CD8-positive, alpha-beta memory T cell (primary cell): ENCODE measurements around the gene LIN52. TPM values are rescaled to one million over a fixed set of nuclear protein-coding genes. Genes with fewer than 3 reads are reported as not detected.

Experiments
- CTCF ChIA-PET: fragments of 350-600 bp; sonication (Branson Sonifier 250); formaldehyde crosslinking; loops from one replicate; lab custom pipeline; 2021; ENCODE audit warnings: antibody characterized with exemption; lab: Charles Lee
- POLR2A ChIA-PET: fragments of 350-600 bp; sonication (Branson Sonifier 250); formaldehyde crosslinking; loops from one replicate; lab custom pipeline; 2021; ENCODE audit warnings: antibody characterized with exemption; lab: Charles Lee
- DNase-seq, 5 donors: peaks; one replicate each; pipeline versions ENCODE4 v3.0.0 to v3.0.0-alpha.2; 2020 to 2022; ENCODE audit warnings: mixed read lengths in 1 of 5
- H3K27ac ChIP-seq: one replicate; pipeline ENCODE4 v1.7.0; 2013; ENCODE audit warnings: low read depth, mild to moderate bottlenecking, low read length, moderate library complexity
- H3K27me3 ChIP-seq: 2 replicates; pipeline ENCODE4 v1.7.0; 2013; ENCODE audit warnings: low read length, mild to moderate bottlenecking; ENCODE audit not compliant: insufficient read depth, poor library complexity, severe bottlenecking
- H3K36me3 ChIP-seq: 2 replicates; pipeline ENCODE4 v1.7.0; 2013; ENCODE audit warnings: mild to moderate bottlenecking, low read length, moderate library complexity; ENCODE audit not compliant: insufficient read depth
- H3K4me1 ChIP-seq: 2 replicates; pipeline ENCODE4 v1.7.0; 2013; ENCODE audit warnings: mild to moderate bottlenecking, low read length, moderate library complexity; ENCODE audit not compliant: insufficient read depth
- H3K4me3 ChIP-seq: 2 replicates; pipeline ENCODE4 v1.7.0; 2013; ENCODE audit warnings: mild to moderate bottlenecking, low read length
- H3K9me3 ChIP-seq: 2 replicates; pipeline ENCODE4 v1.7.0; 2013; ENCODE audit warnings: mild to moderate bottlenecking, low read length
- H3K27ac Mint-ChIP-seq, 8 donors: one replicate each; pipeline ENCODE4 v1.8.0; 2020 to 2021; ENCODE audit warnings: mixed read lengths in 8 of 8, mild to moderate bottlenecking in 6 of 8, inconsistent platforms in 3 of 8, moderate library complexity in 3 of 8
- H3K27me3 Mint-ChIP-seq, 2 donors: one replicate each; pipeline ENCODE4 v1.8.0; 2020 to 2021; ENCODE audit warnings: mixed read lengths in 2 of 2, mild to moderate bottlenecking in 1 of 2, moderate library complexity in 1 of 2
- H3K36me3 Mint-ChIP-seq, 3 donors: one replicate each; pipeline ENCODE4 v1.8.0; 2020 to 2021; ENCODE audit warnings: mixed read lengths in 3 of 3, inconsistent platforms in 1 of 3, mild to moderate bottlenecking in 1 of 3
- H3K4me1 Mint-ChIP-seq, 3 donors: one replicate each; pipeline ENCODE4 v1.8.0; 2020 to 2021; ENCODE audit warnings: mixed read lengths in 3 of 3, inconsistent platforms in 1 of 3, mild to moderate bottlenecking in 1 of 3
- H3K4me3 Mint-ChIP-seq, 7 donors: one replicate each; pipeline ENCODE4 v1.8.0; 2020 to 2021; ENCODE audit warnings: mixed read lengths in 7 of 7, mild to moderate bottlenecking in 6 of 7, moderate library complexity in 4 of 7, inconsistent platforms in 2 of 7
- H3K9me3 Mint-ChIP-seq, 5 donors: one replicate each; pipeline ENCODE4 v1.8.0; 2020 to 2022; ENCODE audit warnings: mixed read lengths in 5 of 5, mild to moderate bottlenecking in 3 of 5, moderate library complexity in 2 of 5, inconsistent platforms in 1 of 5
- polyA plus RNA-seq: library from polyadenylated mRNA; unstranded; fragments of 300-500 nt; fragmentation: Illumina TruSeq; gene quantifications from one replicate; pipeline ENCODE4 v1.2.3, GENCODE V29; 2021
- total RNA-seq, 2 experiments: library from RNA; stranded (reverse); gene quantifications; one replicate each; pipeline ENCODE4 v1.2.3, GENCODE V29; 2021

The LIN52 gene
- total and polyA plus RNA-seq, 3 experiments from 2014 or later: 13.9 to 19.3 (median 17.7) TPM

GRCh38 chr14:74242021-74242779 lies 157.4 kb downstream of the LIN52 start:
- H3K4me1 Mint-ChIP-seq: peaks cover 15 to 34% (median 16%) of the 10 kb centered on the region in 3 donors
- no peak for DNase-seq
- H3K27ac ChIP-seq: no peak overlapping the region
- peak overlapping the region; percentile 40 to 73 (median 66) for H3K4me3 Mint-ChIP-seq
- H3K9me3 ChIP-seq: no peaks in the 10 kb centered on the region
- ChIA-PET CTCF (interaction anchor here (1.0 to 1.7 kb wide), 2 partner anchors 9 to 10 kb away, joined by 3 to 6 read pairs; no protein-coding TSS in a partner anchor), POLR2A (no interaction called here)
- H3K27me3 ChIP-seq: peaks cover 59% of the 10 kb centered on the region
- H3K27me3 Mint-ChIP-seq: peaks cover 63 to 89% of the 10 kb centered on the region in 2 donors
- H3K36me3 ChIP-seq: no peaks in the 10 kb centered on the region
- no peaks in the 10 kb centered on the region for H3K36me3 Mint-ChIP-seq
- H3K9me3 Mint-ChIP-seq: peaks cover 0 to 2% (median 0%) of the 10 kb centered on the region in 5 donors
- H3K4me3 ChIP-seq: no peak overlapping the region
- peak overlapping the region in 1 of 8 donors; percentile 50 for H3K27ac Mint-ChIP-seq
- H3K4me1 ChIP-seq: peaks cover 6% of the 10 kb centered on the region

- Histone ChIP-seq H3K27ac (no peak overlapping the region), H3K36me3 (no peaks in the 10 kb centered on the region), H3K9me3 (no peaks in the 10 kb centered on the region), H3K27me3 (peaks cover 60% of the 10 kb centered on the region), H3K4me1 (peaks cover 6% of the 10 kb centered on the region), H3K4me3 (no peak overlapping the region)
- ChIA-PET CTCF (no interaction called here), POLR2A (no interaction called here)
- peaks cover 65 to 89% of the 10 kb centered on the region in 2 donors for H3K27me3 Mint-ChIP-seq
- peaks cover 0 to 2% (median 0%) of the 10 kb centered on the region in 5 donors for H3K9me3 Mint-ChIP-seq
- H3K27ac Mint-ChIP-seq: no peak overlapping the region
- H3K4me1 Mint-ChIP-seq: peaks cover 15 to 34% (median 16%) of the 10 kb centered on the region in 3 donors
- DNase-seq: no peak
- peak overlapping the region in 2 of 7 donors; percentile 3 to 71 for H3K4me3 Mint-ChIP-seq
- H3K36me3 Mint-ChIP-seq: no peaks in the 10 kb centered on the region
Observed at GRCh38 chr14:74242780-74243042, 158.0 kb downstream of the LIN52 start.

- no peaks in the 10 kb centered on the region for H3K36me3 Mint-ChIP-seq
- Histone ChIP-seq H3K4me3 (no peak overlapping the region), H3K27me3 (peaks cover 60% of the 10 kb centered on the region), H3K9me3 (no peaks in the 10 kb centered on the region), H3K27ac (no peak overlapping the region), H3K36me3 (no peaks in the 10 kb centered on the region), H3K4me1 (peaks cover 6% of the 10 kb centered on the region)
- H3K4me3 Mint-ChIP-seq: peak overlapping the region in 1 of 7 donors; percentile 3
- peaks cover 0 to 2% (median 0%) of the 10 kb centered on the region in 5 donors for H3K9me3 Mint-ChIP-seq
- H3K27ac Mint-ChIP-seq: no peak overlapping the region
- POLR2A ChIA-PET: no interaction called here
- DNase-seq: no peak
- H3K27me3 Mint-ChIP-seq: peaks cover 61 to 86% of the 10 kb centered on the region in 2 donors
- CTCF ChIA-PET: no interaction called here
- peaks cover 15 to 34% (median 16%) of the 10 kb centered on the region in 3 donors for H3K4me1 Mint-ChIP-seq
Observed at GRCh38 chr14:74243051-74243450, 158.3 kb downstream of the LIN52 start.

- Histone ChIP-seq H3K27ac (no peak overlapping the region), H3K27me3 (peaks cover 51% of the 10 kb centered on the region), H3K4me1 (peaks cover 6% of the 10 kb centered on the region), H3K36me3 (no peaks in the 10 kb centered on the region), H3K9me3 (no peaks in the 10 kb centered on the region), H3K4me3 (no peak overlapping the region)
- ChIA-PET POLR2A (no interaction called here), CTCF (no interaction called here)
- peaks cover 15 to 30% (median 16%) of the 10 kb centered on the region in 3 donors for H3K4me1 Mint-ChIP-seq
- no peak overlapping the region for H3K4me3 Mint-ChIP-seq
- peaks cover 51 to 83% of the 10 kb centered on the region in 2 donors for H3K27me3 Mint-ChIP-seq
- no peaks in the 10 kb centered on the region for H3K36me3 Mint-ChIP-seq
- DNase-seq: no peak
- peaks cover 0 to 2% (median 0%) of the 10 kb centered on the region in 5 donors for H3K9me3 Mint-ChIP-seq
- H3K27ac Mint-ChIP-seq: no peak overlapping the region
Observed at GRCh38 chr14:74244115-74244514, 159.4 kb downstream of the LIN52 start.

- H3K9me3 Mint-ChIP-seq: peaks cover 0 to 2% (median 0%) of the 10 kb centered on the region in 5 donors
- no peaks in the 10 kb centered on the region for H3K36me3 ChIP-seq
- no peak overlapping the region for H3K4me3 Mint-ChIP-seq
- H3K27ac ChIP-seq: no peak overlapping the region
- peaks cover 15 to 28% (median 15%) of the 10 kb centered on the region in 3 donors for H3K4me1 Mint-ChIP-seq
- peaks cover 50 to 82% of the 10 kb centered on the region in 2 donors for H3K27me3 Mint-ChIP-seq
- no peaks in the 10 kb centered on the region for H3K36me3 Mint-ChIP-seq
- CTCF ChIA-PET: interaction anchor here (0.8 kb wide), 1 partner anchor 12 kb away, joined by 3 read pairs; no protein-coding TSS in a partner anchor
- POLR2A ChIA-PET: no interaction called here
- H3K27ac Mint-ChIP-seq: no peak overlapping the region
- peaks cover 48% of the 10 kb centered on the region for H3K27me3 ChIP-seq
- no peak overlapping the region for H3K4me3 ChIP-seq
- DNase-seq: no peak
- no peaks in the 10 kb centered on the region for H3K9me3 ChIP-seq
- peaks cover 6% of the 10 kb centered on the region for H3K4me1 ChIP-seq
Observed at GRCh38 chr14:74245292-74245691, 160.5 kb downstream of the LIN52 start.

GRCh38 chr14:74246542-74246941 lies 161.8 kb downstream of the LIN52 start:
- peaks cover 42% of the 10 kb centered on the region for H3K27me3 ChIP-seq
- ChIA-PET CTCF (interaction anchor here (0.8 to 4.1 kb wide), 3 partner anchors 11 to 28 kb away, joined by 3 to 23 read pairs (median 3); no protein-coding TSS in a partner anchor), POLR2A (no interaction called here)
- DNase-seq: no peak
- no peaks in the 10 kb centered on the region for H3K36me3 ChIP-seq
- H3K36me3 Mint-ChIP-seq: no peaks in the 10 kb centered on the region
- no peak overlapping the region for H3K4me3 Mint-ChIP-seq
- no peak overlapping the region for H3K27ac Mint-ChIP-seq
- no peak overlapping the region for H3K27ac ChIP-seq
- peaks cover 46 to 75% of the 10 kb centered on the region in 2 donors for H3K27me3 Mint-ChIP-seq
- H3K4me3 ChIP-seq: no peak overlapping the region
- peaks cover 6% of the 10 kb centered on the region for H3K4me1 ChIP-seq
- peaks cover 12 to 18% (median 15%) of the 10 kb centered on the region in 3 donors for H3K4me1 Mint-ChIP-seq
- H3K9me3 ChIP-seq: no peaks in the 10 kb centered on the region
- H3K9me3 Mint-ChIP-seq: peaks cover 0 to 2% (median 0%) of the 10 kb centered on the region in 5 donors

GRCh38 chr14:74248017-74248416 lies 163.3 kb downstream of the LIN52 start:
- H3K4me1 ChIP-seq: peaks cover 7% of the 10 kb centered on the region
- ChIA-PET POLR2A (interaction anchor here (0.7 kb wide), 2 partner anchors 128 to 1314 kb away, joined by 4 to 6 read pairs; no protein-coding TSS in a partner anchor), CTCF (interaction anchor here (4.1 kb wide), 1 partner anchor 10 kb away, joined by 23 read pairs; no protein-coding TSS in a partner anchor)
- no peaks in the 10 kb centered on the region for H3K9me3 ChIP-seq
- H3K4me3 ChIP-seq: no peak overlapping the region
- no peak overlapping the region for H3K27ac Mint-ChIP-seq
- H3K27ac ChIP-seq: no peak overlapping the region
- peaks cover 6 to 8% (median 7%) of the 10 kb centered on the region in 3 donors for H3K4me1 Mint-ChIP-seq
- no peaks in the 10 kb centered on the region for H3K36me3 Mint-ChIP-seq
- no peak for DNase-seq
- no peaks in the 10 kb centered on the region for H3K36me3 ChIP-seq
- peaks cover 28% of the 10 kb centered on the region for H3K27me3 ChIP-seq
- peaks cover 40 to 63% of the 10 kb centered on the region in 2 donors for H3K27me3 Mint-ChIP-seq
- no peak overlapping the region for H3K4me3 Mint-ChIP-seq
- H3K9me3 Mint-ChIP-seq: no peaks in the 10 kb centered on the region
